H1 (cell line): Measurements from ENCODE around the gene VPS37C. TPM values are rescaled to one million over a fixed set of nuclear protein-coding genes. Genes with fewer than 3 reads are reported as not detected.

ENCODE experiments used
- ATF3 ChIP-seq: IDR thresholded peaks from 2 replicates; pipeline ENCODE4 v1.6.1; 2011; ENCODE audit warnings: low read depth, mild to moderate bottlenecking, low read length; ENCODE audit not compliant: insufficient read depth
- CHD7 ChIP-seq: fragments of 300-600 bp; sonication (generic); IDR thresholded peaks from 2 replicates; pipeline ENCODE4 v1.7.1; 2012; ENCODE audit warnings: low read length, moderate library complexity, mild to moderate bottlenecking, inconsistent platforms; ENCODE audit not compliant: insufficient replicate concordance
- E2F6 ChIP-seq: IDR thresholded peaks from 2 replicates; pipeline ENCODE4 v1.6.1; 2012; ENCODE audit warnings: inconsistent platforms
- HDAC2 ChIP-seq, 2 experiments: fragments of 300-600 bp in 1 of 2; sonication (generic) in 1 of 2; IDR thresholded peaks; 2 replicates each; pipeline ENCODE4 v1.6.1; 2011 to 2012; ENCODE audit warnings: low read depth in 2 of 2, low read length in 2 of 2, mild to moderate bottlenecking in 2 of 2, moderate library complexity in 2 of 2, borderline replicate concordance in 1 of 2, inconsistent platforms in 1 of 2
- JUN ChIP-seq: IDR thresholded peaks from 2 replicates; pipeline ENCODE4 v1.6.1; 2011; ENCODE audit warnings: low read depth, mild to moderate bottlenecking, improper control_type of control experiment, low read length
- MAX ChIP-seq: IDR thresholded peaks from 2 replicates; pipeline ENCODE4 v1.6.1; 2012; ENCODE audit warnings: inconsistent platforms
- POLR2A ChIP-seq, 2 experiments: IDR thresholded peaks; 1 replicate in 1 of 2; 2 replicates in 1 of 2; pipeline ENCODE4 v1.6.1; 2011; ENCODE audit warnings: low read depth in 2 of 2, low read length in 2 of 2, mild to moderate bottlenecking in 2 of 2; ENCODE audit errors: control extremely low read depth in 1 of 2
- SP4 ChIP-seq: IDR thresholded peaks from 2 replicates; pipeline ENCODE4 v1.6.1; 2012; ENCODE audit warnings: low read length, inconsistent platforms
- TCF12 ChIP-seq: IDR thresholded peaks from 2 replicates; pipeline ENCODE4 v1.6.1; 2011; ENCODE audit warnings: low read depth, mild to moderate bottlenecking, low read length
- TEAD4 ChIP-seq: IDR thresholded peaks from 2 replicates; pipeline ENCODE4 v1.6.1; 2012; ENCODE audit warnings: low read depth, low read length, inconsistent platforms, mixed read lengths
- polyA plus RNA-seq, 7 experiments: library from polyadenylated mRNA; depleted of rRNA in 3 of 7; stranded (reverse) in 5 of 7; unstranded in 2 of 7; fragments of >200 nt in 5 of 7; fragments of 200-250 nt in 2 of 7; gene quantifications; 1 replicate in 5 of 7; 2 replicates in 1 of 7; 4 replicates in 1 of 7; pipeline versions ENCODE4 v1.2.1 to v1.2.3, GENCODE V29; 2011 to 2013; ENCODE audit warnings: missing spikeins in 2 of 7, mixed read lengths in 2 of 7
- total RNA-seq: library from RNA; stranded (reverse); fragmentation: NEBNext Ultra II Directional; extraction: Animal tissue kit (Norgen Biotek cat#: 25700); gene quantifications from 2 replicates; pipeline ENCODE4 v1.2.1, GENCODE V29; 2021

The VPS37C gene
- total and polyA plus RNA-seq, 2 of the 8 experiments (the other 6 are each of a cell fraction or from before 2014, with no cell fraction given), result 12.9 to 21.0 TPM

- TF ChIP-seq CHD7 (no peak), TEAD4 (no peak), E2F6 (no peak), HDAC2 (IDR thresholded peaks at IDR 0.05; ENCODE audit: borderline replicate concordance in 1 of 2, low read depth in 2 of 2, low read length in 2 of 2) (no peak), JUN (no peak), POLR2A (IDR thresholded peaks at IDR 0.05; ENCODE audit: control extremely low read depth in 1 of 2, low read depth in 2 of 2, low read length in 2 of 2) (no peak), MAX (no peak), ATF3 (no peak), SP4 (no peak), TCF12 (no peak)
Observed at GRCh38 chr11:61112575-61112974, 48.7 kb downstream of the VPS37C start (continued).
